ENCODE data around the gene IER5L.
A peak's percentile ranks its signal among the peaks of the same experiment; 100 is the strongest.
"Not testable (repeated sequence)": the region's sequence is repeated elsewhere in the genome, so short reads cannot be mapped to it uniquely, and the experiment has no call there.

Gene IER5L

GRCh38 chr9:129178568-129179382 lies 714 bp upstream of the IER5L start:
- DNase-seq, result no peak

DNA sequence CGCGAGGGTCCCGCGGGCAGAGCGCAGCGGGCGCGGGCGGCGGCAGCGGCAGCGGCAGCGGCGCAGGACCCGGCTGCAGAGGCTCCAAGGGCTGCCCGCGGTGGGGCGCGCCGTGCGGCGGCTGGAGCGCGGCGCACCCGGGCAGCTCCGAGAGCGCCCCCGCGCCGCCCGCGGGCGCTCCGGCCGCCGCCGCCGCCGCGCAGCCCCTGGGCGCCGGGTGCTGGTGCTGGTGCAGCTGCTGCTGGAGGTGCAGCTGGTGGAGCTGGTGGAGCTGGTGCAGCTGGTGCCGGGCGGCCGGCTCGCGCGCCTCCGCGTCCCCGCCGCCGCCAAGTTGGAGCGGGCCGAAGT lies 644 bp downstream of the IER5L start:
- DNase-seq, result no peak

GRCh38 chr9:129176701-129177442 lies 1.2 kb downstream of the IER5L start:
- peak in 1 of 2 experiments; percentile 8 for DNase-seq

GRCh38 chr9:129175825-129176633 lies 2.0 kb downstream of the IER5L start:
- DNase-seq, result peak; percentile 29 to 33

GRCh38 chr9:129175515-129175824 lies 2.6 kb downstream of the IER5L start:
- no peak for DNase-seq

- DNase-seq, result peak; percentile 13 to 20
Observed at GRCh38 chr9:129174724-129175514, 3.1 kb downstream of the IER5L start.

GRCh38 chr9:129174102-129174723 lies 3.8 kb downstream of the IER5L start:
- DNase-seq, result peak; percentile 74 to 78

DNA sequence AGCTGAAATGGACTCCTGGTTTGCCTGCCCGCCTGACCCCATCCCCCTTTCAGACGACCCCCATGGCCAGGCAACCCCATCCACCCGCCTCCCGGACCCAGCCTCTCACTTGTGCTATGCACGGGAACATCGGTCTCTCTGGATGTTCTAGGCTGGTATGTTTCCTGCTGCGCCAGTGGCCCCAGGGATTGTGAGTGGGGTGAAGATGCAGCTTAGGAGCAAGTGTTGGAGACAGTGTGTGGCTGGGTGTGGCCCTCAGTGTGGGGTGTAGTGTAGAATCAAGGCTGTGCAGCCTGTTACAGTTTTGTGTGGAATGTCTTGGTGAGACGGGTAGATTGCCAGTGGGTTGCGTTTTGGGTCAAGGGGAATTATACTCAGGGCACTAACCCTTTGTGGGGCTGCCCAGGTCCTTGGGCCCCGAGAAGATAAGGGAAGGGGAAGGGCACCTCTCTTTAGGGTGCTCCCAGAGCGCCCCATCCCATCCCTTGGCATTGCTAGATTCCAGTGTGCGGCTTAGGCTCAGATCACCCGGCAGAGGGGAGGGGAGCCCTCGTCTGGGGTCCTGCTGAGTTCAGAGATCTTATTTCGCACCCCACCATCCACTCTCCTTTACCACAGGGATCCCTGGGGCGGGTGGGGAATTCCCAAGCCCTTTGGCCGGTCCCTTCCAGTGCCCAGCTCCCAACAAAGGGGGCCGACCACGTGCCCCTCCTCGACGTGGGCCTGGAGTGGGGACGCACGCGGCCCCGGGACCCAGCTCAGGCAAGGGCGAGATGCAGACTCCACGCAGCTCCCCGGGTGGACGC lies 4.6 kb downstream of the IER5L start:
- DNase-seq, result no peak

- no peak for DNase-seq
Observed at GRCh38 chr9:129172816-129173215, 5.2 kb downstream of the IER5L start.

DNA sequence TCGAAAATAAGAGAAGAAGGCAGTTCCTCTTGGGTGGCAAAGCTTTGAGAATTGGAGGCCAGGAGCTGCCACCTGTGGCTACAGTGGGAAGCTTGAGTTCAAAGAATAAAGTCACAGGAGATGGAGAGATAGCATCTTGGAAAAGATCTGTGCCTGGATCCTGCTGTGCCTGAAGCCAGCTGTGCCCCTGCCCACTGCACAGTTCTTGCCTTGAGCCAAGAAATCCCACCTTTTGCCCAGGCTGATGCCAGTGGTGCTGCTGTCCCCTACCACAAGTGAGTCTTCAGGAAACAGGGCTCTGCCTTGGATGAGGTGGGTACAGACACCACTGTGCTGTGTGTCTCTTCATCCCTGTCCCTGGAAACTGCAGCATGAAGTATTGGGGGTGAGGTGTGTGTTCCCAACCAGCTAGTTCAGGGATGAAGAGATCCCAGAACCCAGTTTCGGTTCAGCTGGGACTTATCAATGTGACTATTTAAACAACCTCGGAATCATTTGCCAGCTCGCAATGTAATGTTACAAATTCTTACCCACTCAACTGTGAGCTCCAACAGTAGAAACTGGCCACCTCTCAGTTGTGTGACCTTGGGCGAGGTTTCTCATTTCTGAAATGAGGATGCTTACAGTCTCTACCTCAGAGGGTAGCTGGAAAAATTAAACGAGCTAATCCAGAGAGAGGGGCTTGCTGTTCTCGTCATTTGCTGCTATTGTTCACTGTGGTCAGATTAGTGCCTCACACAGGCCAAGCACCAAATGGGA lies 5.9 kb downstream of the IER5L start:
- DNase-seq, result no peak

DNA sequence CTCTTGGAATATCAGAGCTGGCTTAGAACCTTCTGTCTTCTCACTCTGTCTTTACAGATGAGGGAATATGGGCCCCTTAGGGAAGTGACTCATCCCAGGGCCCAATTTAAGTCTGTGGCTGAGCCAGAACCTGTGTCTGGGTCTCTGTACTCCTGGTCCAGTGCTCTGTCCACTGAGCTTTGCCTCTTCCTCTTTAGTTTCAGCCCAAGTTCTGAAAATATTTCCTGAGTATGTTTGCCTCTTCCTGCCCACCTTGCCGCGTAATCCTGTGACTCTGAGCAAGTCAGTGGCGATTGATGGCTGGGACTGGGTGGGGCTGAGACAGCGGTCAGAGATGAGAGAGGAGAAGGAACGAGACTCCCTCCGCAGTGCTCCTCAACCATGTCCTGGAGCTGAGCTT lies 7.8 kb downstream of the IER5L start:
- DNase-seq, result no peak

GRCh38 chr9:129166623-129167557 lies 11.2 kb downstream of the IER5L start:
- peak; percentile 19 to 29 for DNase-seq

GRCh38 chr9:129165198-129165597 lies 12.9 kb downstream of the IER5L start:
- DNase-seq, result no peak

DNA sequence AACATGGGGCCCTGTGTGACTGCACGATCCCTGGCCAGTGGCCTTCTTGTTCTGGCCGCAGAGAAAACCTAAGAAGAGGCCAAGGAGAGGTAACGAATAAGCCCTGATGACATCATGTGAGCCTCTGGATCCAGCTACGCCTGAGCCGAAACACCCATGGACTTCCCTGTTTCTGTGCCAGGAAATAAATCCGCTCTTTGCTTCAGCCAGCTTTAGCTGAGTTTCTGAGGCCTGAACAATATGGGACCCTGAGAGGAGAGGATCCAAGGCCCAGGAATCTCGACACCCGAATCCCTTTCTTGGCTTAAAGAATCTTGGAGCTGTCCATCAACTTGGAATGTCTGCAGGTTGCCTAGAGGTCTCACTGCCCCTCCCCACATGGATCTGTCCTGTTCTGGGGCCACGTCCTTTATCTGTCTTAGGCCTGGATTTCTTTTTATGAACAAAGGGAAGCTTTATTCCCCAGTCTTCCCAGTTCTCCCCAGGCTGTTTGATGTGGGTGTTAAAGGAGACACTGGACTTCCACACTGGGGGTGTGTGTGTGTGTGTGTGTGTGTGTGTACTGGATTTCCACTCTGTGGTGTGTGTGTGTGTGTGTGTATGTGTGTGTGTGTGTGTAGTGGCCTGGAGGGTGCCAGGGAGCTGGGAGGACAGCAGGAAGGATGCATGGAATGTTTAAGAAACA lies 13.7 kb downstream of the IER5L start:
- DNase-seq, result no peak

- no peak for DNase-seq
Observed at GRCh38 chr9:129163753-129164152, 14.3 kb downstream of the IER5L start.

DNA sequence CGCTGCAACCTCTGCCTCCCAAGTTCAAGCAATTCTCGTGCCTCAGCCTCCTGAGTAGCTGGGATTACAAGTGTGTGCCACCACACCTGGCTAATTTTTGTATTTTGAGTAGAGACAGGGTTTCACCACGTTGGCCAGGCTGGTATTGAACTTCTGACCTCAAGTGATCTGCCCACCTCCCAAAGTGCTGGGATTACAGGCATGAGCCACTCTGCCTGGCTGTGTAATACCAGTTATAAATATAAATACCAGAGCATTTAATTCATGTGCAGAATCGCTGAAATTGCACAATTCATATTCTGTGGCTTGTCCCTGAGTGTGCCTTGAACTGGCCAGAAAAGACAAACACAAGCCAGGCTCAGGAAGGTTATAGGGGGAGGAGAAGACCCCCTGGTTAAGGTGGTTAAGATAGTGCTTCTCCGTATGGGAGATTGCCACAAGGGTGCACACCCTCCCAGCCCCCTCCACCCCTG lies 14.8 kb downstream of the IER5L start:
- not testable (repeated sequence) for DNase-seq

DNA sequence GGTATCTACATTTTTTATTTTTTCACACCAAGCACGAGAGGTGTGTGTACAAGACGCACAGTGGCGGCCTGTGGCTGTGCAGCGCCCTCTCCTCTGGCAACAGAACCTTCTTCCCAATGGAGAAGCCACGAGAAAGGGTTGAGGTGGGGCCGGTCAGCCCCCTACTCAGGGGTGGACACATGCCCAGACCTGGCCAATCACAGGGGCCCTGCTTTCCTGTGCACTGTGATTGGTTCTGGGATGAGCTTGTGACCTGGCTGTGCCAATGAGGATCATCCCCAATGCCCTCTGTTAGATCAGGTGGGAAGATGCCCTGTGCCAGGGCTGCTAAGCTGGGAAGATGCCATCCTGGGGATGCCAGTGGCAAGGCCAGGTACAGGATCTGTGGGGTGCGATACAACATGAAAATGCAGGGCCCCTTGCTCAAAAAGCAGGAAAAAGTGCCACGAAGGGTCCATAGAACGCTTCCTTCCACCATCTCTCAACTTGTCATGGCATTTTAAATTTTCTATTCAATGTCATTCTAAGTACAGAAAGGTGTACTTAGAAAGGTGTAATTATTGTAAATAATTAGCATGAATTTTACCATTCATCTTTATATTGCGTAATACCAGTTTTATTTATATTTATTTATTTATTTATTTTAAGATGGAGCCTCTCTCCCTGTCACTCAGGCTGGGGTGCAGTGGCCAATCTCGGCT lies 15.4 kb downstream of the IER5L start:
- no peak for DNase-seq

GRCh38 chr9:129161534-129161837 lies 16.6 kb downstream of the IER5L start:
- no peak for DNase-seq

Measured in stimulated activated CD4-positive, alpha-beta T cell treated with anti-CD3 and anti-CD28 coated beads, Interleukin-4, amount 100 ng/mL, for 4 hours (primary cell).